ENCODE data around the gene FTL.

Gene FTL

DNA sequence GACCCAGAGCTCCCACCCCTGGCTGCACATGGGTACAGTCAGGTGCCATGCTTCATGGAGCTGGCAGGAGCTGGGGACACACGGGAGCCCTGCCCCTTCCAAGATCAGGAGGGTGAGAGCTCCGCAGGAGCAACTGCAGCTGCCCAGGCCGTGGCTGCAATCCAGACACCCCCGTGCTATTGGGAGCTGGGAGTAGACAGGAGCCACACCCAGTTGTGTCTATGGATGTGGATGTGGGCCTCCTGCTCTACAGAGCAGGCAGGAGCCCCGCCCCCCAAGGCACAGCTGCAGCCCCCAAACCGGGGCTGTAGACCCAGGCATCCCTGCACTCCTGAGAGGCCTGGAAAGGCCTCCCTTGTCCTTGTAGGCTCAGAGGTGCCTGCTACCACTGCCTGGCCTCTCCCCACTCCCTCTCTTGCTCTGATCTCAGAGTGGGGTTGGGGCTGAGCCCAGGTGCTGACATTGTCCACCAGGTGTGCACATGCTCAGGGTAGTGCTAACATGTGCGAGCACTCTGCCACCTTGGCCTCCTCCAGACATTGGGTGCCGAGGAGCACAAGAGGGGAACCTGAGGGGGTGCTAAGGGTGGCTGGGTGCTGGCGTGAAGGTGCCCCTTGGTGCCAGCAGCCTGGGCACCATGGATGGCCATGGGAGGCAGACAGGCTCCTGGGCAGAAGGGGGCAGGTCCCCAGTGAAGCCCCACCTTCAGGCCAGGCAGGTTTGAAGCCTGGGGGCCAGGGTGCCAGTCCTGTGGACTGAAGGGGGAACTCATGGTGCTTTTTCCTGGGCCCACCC lies 18.4 kb upstream of the FTL start:
- DNase-seq: no peak

DNA sequence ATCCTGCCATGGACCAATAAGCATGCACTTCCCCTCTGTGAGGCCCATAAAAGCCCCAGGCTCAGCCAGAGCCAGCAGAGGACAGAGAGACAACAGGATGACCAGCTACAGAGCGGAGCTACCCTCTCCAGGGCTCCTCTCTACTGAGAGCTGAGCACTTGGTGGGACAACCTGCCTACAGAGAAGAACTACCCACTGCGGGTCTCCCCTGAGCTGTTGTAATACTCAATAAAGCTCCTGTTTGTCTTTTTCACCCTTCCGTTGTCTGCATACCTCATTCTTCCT lies 17.9 kb upstream of the FTL start:
- DNase-seq: no peak

DNA sequence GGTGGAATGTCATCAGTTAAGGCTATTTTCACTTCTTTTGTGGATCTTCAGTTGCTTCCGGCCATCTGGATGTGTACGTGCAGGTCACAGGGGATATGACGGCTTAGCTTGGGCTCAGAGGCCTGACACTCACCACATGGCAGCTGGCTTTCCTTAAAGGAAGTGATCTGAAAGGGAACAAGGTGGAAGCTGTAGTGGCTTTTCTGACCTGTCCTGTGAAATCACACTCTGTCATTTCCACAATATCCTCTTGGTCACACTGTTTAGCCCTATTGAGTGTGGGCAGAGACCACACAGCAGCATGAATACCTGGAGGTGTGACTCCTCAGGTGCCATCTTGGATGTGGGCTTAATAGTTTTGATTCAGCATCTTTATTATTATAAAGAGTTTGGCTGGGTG lies 14.9 kb upstream of the FTL start:
- no peak for DNase-seq

DNA sequence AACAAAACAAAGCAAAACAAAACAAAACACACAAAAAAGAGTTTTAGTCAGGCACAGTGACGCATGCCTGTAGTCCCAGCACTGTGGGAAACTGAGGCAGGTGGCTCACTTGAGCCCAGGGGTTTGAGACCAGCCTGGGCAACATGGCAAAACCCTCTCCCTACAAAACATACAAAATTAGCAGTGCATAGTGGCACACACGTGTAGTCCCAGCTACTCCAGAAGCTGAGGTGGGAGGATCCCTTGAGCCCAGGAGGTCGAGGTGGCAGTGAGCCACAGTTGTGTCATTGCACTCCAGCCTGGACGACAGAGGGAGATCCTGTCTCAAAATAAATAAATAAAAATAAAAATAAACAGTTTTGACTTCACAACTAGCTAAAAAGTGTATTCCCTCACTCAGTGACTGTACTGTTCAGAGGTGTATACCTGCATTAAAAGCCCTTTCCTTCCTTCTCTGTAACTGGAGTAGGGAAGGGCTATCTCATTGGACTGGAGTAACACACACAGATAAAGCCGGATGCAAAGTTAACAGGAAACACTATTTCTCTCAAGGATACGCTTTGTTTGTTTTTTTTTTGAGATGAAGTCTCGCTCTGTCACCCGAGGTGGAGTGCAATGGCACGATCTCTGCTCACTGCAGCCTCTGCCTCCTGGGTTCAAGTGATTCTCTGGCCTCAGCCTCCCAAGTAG lies 14.1 kb upstream of the FTL start:
- DNase-seq: no peak

DNA sequence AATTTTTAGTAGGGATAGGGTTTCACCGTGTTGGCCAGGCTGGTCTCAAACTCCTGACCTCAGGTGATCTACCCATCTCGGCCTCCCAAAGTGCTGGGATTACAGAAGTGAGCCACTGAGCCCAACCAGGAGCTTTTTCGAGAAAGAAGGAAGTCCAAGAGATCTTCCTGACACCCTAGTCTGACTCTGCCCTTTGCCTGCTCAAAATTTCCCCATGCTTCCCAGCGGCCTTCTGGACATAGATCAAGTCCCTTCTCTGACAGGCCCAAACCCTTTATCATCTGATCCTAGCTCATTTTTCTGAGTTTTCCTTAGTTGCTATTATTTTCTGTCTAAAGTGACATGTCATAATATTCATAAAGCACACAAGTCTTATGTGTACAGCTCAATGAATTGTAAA lies 12.0 kb upstream of the FTL start:
- no peak for DNase-seq

DNA sequence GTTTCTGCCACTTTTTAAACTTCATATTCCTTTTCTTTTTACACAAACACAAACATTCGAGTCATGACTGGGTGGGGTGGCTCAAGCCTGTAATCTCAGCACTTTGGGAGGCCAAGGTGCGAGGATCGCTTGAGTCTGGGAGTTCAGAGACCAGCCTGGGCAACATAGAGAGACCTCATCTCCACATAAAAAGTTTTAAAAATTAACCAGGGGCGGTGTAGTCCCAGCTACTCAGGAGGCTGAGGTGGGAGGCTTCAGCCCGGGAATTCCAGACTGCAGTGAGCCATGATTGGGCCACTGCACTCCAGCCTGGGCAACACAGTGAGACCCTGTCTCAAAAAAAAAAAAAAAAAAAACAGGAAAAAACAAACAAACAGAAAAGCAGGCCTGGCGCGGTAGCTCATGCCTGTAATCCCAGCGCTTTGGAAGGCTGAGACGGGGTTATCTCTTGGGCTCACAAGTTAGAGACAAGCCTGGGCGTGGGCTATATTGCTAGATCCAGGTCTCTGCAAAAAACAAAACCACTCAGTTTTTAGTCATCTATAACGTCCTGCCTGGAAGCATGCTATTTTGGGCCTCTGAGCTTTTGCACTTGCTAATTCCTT lies 11.0 kb upstream of the FTL start:
- DNase-seq: no peak

DNA sequence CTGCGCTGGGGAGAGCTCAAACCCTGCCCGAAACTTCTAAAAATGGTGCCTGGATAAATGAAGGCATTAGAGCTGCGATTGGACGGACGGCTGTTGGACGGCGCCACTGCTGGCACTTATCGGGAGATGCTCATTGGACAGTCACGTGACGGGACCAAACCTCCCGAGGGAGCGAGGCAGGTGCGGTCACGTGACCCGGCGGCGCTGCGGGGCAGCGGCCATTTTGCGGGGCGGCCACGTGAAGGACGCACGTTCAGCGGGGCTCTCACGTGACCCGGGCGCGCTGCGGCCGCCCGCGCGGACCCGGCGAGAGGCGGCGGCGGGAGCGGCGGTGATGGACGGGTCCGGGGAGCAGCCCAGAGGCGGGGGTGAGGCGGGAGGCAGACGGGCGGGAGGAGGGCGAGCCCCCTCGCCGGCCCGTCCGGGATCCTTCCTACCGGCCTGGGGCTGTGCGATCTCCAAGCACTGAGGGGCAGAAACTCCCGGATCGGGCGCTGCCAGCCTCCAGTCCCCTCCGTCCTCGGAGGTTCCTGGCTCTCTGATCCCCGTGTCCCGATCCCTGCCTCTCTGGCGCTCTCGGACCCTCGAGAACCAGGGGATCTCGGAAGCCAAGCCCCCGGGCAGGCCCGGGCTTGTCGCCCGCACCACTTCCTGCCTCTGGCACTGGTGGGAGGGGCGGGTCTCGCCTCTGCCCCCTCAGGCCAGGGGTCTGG lies 10.4 kb upstream of the FTL start, which contains the start of gene BAX:
TSS of gene BAX (plus strand) at position 281 of the 713 bp plus-strand sequence. CDS start at position 335, 54 bp downstream.
- DNase-seq: peak; percentile 98

DNA sequence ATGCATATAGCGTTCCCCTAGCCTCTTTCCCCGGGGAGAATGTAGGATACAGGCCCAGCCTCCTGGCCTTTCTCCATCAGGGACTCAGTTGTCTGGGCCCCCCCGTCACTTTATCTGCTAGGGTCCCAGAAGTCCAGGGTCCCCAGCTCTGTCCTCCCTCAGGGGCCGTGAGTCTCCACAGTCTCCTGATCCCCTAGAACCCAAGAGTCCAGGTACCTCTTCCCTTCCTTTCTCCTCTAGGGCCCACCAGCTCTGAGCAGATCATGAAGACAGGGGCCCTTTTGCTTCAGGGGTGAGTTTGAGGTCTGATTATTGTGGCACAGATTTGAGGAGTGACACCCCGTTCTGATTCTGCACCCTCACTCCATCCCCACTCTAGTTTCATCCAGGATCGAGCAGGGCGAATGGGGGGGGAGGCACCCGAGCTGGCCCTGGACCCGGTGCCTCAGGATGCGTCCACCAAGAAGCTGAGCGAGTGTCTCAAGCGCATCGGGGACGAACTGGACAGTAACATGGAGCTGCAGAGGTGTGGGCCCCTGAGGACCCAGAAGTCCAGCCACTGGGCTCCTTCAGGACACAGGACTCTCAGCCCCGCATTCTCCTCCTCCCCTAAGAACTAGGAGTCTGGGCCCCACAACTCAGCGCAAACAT lies 9.7 kb upstream of the FTL start:
- no peak for DNase-seq

DNA sequence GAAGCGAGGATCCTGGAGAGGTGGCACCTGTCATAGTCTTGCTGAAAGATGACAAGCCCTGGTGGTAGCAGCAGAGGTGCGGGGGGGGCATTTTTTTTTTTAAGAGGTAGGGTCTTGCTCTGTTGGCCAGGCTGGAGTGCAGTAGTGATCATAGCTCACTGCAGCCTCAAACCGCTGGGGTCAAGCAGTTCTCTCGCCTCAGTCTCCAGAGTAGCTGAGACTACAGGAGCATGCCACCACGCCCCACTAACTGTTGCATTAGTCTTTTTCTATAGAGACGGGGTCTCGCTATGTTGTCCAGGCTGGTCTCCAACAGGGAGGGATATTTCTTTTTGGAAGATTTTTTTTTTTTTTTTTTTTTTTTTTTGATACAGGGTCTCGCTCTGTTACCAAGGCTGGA lies 7.1 kb upstream of the FTL start:
- no peak for DNase-seq

DNA sequence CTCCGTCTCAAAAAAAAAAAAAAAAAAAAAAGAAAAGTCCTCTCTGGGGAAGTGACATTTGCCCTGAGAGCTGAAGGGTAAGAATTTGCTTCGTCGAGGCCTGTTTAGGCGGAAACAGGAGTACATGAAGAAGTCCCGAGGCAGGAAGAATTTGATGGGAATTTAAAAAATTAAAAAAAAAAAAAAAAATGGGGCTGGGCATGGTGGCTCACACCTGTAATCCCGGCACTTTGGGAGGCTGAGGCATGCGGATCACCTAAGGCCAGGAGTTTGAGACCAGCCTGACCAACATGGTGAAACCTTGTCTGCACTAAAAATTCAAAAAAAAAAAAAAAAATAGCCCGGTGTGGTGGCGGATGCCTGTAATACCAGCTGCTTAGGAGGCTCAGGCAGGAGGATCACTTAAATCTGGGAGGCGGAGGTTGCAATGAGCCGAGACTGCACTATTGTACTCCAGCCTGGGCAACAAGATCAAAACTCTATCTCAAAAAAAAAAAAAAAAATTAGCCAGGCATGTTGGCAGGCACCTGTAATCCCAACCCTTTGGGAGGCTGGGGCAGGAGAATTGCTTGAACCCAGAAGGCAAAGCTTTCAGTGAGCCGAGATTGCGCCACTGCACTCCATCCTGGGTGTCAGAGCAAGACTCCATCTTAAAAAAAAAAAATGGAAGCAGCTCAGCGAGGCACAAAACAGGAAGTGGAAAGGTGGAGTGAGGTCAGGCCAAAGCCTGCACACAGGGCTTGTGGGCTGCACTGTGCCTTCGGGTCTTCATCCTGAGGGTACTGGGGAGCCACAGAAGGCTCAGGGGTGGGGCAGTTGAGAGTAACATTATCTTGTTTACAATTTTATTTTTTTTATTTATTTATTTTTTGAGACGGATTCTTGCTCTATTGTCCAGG lies 5.5 kb upstream of the FTL start:
- no peak for DNase-seq

DNA sequence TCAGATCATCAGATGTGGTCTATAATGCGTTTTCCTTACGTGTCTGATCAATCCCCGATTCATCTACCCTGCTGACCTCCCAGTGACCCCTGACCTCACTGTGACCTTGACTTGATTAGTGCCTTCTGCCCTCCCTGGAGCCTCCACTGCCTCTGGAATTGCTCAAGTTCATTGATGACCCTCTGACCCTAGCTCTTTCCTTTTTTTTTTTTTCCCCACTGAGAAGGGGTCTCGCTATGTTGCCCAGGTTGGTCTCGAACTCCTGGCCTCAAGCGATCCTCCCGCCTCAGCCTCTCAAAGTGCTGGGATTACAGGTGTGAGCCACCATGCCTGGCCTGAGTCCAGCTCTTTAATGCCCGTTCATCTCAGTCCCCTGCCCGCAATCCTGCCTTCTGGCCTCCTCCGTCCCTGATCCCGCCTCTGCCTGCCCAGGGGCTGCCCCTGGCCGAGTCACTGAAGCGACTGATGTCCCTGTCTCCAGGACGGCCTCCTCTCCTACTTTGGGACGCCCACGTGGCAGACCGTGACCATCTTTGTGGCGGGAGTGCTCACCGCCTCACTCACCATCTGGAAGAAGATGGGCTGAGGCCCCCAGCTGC lies 4.0 kb upstream of the FTL start:
- DNase-seq: no peak

DNA sequence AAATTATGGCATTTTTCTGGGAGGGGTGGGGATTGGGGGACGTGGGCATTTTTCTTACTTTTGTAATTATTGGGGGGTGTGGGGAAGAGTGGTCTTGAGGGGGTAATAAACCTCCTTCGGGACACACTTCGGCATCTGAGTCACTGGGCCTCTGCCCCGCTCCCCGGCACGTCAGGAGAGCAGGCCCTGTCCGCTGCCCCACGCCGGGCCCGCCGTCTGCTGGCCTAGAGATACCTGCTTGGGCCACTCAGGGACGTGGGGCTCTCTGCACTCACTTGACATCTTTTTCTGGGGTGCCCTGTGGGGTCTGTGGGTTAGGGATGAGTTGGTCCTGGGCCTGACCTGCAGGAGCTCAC lies 3.5 kb upstream of the FTL start:
- DNase-seq: no peak

DNA sequence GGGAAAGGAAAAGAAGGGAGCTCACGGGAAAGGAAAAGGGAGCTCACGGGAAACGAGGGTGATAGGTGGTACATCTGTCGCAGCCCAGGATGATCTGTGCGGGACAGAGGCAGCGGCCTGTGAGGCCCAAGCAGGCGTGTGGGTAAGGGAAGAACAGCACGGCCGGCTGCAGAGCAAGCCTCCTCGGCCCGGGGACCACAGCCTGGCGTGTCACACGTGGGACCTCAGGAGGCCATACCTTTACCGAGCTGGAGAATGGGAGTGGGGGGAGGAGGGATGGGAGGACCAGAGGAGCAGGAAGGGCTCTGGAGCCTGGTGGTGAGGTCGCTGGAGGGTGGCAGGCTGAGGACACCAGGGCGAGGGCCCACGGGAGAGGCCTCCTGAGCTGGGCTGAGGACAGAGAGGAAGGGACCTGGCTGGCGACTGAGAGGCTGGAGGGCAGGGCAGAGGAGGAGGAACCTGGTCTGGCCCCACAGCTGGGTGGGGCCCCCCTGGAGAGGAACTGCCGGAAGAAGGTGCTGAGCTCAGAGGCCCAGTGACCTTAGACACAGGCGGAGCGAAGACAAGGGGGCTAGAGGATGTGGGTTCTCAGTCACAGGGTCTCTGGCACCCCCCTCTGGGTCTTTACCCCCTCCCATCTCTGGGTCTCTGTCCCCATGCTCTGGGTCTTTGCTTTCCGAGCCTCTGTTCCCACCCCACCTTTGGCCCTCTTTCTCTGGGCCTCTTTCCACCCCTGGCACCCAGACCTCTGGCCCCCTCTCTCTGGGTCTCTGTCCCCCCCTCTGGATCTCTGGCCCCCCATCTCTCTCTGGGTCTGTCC lies 2.9 kb upstream of the FTL start:
- peak; percentile 54 for DNase-seq

DNA sequence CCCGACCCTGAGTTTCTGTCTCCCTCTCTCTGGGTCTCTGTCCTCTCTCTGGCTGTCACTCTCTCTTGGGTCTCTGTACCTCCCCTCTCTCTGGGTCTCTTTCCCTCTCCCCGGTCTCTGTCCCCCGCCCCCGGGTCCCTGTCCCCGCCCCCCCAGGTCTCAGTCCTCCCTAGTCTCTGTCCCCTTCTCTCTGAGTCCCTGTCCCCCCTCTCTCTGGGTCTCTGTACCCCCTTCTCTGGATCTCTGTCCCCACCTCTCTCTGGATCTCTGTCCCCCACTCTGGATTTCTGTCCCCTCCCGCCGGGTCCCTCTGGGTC lies 2.3 kb upstream of the FTL start:
- no peak for DNase-seq

DNA sequence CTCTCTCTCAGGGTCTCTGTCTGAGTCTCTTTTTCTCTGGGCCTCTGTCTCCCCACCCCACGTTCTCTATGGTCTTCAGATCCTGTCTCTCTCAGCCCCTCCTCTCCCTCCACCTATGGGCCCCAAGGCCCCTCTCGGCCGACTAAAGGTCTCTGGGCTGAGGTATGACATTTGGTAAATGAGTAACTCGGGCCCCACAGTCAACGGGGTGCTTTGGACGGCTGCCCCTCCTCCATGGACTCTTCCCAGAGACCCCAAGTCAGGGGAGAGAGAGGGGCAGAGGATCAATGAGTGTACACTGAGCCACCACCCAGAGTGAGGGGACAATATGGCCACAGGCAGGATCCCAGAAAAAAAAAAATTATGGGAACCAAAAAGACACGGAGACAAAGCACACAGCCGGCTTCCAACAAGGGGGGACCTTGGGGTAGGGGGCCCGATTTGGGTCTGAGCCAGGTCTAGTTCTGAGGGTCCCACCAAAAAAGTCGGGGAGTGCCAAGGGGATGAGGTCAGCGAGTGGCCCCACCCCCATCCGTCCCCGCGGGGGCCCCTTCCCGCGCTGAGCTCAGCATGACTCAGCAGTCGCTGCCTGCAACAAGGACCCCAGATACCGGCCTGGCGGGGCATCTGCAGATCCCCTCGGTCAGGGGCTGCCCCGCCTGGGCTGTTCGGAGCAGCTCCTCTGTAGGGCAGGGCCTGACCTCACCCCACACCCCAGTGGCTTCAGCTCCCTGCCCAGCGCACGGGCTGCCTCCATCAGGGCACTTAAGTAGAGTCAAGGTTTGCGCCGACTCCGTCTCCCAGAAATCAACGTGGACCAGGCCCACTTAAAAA lies 1.5 kb upstream of the FTL start:
- DNase-seq: peak; percentile 81

DNA sequence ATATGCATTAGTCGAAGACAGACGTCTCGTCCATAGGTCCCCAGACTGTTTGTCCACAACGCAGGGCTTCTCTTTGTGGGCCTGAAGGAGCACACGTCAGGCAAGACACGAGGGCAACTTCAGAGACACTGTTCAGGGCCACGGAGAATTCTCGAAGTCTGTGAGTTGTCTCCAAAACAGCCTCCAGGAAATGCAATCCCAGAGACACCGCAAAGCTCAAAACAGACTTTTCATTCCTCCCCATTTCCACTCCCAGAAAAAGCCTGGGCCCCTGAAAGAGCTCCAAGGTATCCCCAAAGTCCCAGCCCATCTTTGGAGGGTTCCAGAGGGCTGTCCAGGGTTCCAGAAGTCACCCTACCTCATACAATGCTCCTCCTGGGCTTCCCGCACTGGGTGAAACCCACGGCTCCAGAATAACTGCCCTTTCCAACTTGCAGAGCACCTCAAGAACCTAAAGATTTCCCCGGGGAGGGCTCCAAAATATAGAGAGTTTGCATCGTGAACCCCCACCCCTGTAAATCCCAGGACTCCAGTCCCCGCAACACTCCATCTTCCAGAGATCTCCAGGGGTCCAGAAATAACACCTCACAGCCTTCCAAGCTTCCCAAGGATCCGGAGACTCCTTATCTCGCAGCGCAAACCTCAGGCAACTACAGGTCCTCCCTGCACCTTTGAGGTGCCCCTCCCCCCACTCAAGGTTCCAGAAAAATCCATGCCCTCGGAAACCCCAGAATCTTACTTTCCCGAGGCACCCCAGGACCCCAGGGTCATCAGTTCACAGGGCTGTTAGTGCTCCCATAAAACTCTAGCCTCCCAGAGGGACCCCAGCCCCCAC lies 687 bp upstream of the FTL start:
- no peak for DNase-seq

DNA sequence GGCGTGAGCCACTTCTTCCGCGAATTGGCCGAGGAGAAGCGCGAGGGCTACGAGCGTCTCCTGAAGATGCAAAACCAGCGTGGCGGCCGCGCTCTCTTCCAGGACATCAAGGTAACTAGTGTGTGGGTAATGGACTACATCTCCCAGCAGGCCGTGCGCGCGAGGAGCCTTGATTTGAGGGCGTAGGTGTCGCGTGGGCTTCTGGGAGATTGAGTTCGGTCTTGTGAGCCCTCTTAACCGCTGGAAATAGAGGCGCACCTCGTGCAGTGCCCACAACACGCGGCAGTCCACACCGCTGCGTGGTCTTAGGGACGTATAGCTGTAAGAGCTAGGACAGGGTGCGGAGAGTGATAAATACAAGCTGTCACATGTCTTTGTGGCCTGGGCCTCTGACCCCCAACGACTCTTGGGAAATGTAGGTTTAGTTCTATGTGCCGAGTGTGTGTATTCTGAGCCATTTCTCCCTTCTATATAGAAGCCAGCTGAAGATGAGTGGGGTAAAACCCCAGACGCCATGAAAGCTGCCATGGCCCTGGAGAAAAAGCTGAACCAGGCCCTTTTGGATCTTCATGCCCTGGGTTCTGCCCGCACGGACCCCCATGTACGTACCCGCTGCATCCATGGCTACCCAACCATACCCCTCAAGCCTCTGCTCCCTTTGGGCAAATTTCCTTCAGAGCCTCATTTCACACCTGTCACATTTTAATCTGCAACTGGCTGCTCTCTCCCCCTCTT lies 864 bp downstream of the FTL start:
- peak; percentile 89 for DNase-seq
